Stimulated activated CD4-positive, alpha-beta T cell treated with anti-CD3 and anti-CD28 coated beads, Interleukin-2, amount 100 ng/mL, for 24 hours (primary cell): ENCODE results near the gene CDH4.
"Not testable (repeated sequence)": the region's sequence is repeated elsewhere in the genome, so short reads cannot be mapped to it uniquely, and the experiment has no call there.

Source experiments
- DNase-seq, 2 donors: peaks; one replicate each; pipeline ENCODE4 v3.0.0-alpha.2; 2020

The CDH4 gene

GRCh38 chr20:61945495-61945894, 693.4 kb downstream of the CDH4 start:
- not testable (repeated sequence) for DNase-seq

GRCh38 chr20:61948056-61948455, 696.0 kb downstream of the CDH4 start:
- DNase-seq, result not testable (repeated sequence)

- DNase-seq, result no peak
Measured at GRCh38 chr20:61948586-61949362, 696.7 kb downstream of the CDH4 start.

DNA sequence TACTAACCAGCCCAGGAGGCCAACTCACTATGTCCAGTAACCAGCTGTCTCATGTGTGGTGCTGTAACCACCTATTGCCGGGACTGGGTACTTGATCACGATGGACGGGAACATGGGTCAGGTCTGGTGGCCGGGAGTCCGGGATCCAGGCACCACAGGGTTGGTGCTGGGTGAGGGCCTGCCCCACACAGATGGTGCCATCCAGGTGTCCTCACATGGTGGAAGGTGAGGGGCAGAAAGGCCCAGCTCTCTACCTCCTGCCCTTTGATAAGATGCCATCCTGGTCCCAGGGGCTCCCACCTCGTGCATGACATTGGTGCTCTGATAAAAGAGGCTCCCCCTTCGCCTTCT, 697.3 kb downstream of the CDH4 start:
- no peak for DNase-seq

- no peak for DNase-seq
Measured at GRCh38 chr20:61949714-61950640, 697.9 kb downstream of the CDH4 start.

DNA sequence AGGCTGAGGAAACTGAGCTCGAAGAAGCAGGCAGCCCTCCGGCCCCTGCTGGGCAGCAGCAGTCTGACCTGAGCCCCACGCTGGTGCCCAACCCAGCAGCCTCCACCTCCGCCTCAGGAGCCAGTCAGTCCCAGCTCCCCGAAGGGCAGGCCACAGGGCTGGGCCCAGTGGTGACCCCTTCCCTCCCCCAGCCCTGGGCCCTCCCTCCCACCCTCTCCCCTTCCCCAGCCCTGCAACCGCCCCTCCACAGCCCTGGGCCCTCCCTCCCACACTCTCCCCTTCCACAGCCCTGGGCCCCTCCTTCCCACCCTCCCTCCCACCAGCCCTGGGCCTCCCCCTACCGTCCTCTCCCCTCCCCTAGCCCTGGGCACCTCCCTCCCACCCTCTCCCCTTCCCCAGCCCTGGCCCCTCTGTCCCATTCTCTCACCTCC, 698.6 kb downstream of the CDH4 start:
- no peak for DNase-seq

DNA sequence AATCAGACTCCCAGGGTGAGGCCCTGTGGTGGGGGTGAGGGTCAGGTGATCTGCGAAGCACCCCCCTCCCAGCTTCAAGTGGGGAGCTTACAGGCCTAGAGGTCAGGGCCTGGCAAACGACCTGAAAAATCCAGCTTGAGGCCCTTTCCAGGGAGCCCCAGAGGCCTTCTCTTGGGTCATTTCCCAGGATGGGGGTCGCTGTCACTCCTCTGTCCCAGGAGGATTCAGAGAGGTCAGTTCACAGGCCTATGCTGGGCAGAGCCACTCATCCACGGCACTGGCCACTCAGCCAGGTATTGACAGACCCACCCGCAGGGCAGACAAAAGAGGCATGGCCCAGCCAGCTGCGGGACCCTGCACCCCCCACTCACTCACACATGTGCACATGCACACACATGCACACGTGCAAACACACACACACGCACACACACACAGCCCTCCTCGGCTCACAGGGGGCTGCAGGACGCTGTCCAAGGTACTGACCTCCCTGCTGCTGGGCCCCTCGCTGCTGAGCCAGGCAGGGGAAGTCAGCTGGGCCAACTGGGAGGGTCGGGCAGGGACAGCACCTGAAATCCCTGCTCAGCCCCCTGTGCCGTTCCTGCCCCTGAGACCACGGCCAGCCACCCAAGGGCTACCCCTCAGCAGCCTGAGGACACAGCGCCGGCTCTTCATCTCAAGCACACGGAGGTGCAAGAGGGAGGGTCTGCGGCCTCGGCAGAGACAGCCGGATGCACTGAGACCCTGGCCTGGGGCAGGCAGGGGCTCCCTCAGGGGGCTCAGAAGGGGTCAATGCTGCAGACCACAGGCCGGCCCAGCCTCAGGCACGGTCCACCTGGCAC, 699.9 kb downstream of the CDH4 start:
- DNase-seq, result no peak

DNA sequence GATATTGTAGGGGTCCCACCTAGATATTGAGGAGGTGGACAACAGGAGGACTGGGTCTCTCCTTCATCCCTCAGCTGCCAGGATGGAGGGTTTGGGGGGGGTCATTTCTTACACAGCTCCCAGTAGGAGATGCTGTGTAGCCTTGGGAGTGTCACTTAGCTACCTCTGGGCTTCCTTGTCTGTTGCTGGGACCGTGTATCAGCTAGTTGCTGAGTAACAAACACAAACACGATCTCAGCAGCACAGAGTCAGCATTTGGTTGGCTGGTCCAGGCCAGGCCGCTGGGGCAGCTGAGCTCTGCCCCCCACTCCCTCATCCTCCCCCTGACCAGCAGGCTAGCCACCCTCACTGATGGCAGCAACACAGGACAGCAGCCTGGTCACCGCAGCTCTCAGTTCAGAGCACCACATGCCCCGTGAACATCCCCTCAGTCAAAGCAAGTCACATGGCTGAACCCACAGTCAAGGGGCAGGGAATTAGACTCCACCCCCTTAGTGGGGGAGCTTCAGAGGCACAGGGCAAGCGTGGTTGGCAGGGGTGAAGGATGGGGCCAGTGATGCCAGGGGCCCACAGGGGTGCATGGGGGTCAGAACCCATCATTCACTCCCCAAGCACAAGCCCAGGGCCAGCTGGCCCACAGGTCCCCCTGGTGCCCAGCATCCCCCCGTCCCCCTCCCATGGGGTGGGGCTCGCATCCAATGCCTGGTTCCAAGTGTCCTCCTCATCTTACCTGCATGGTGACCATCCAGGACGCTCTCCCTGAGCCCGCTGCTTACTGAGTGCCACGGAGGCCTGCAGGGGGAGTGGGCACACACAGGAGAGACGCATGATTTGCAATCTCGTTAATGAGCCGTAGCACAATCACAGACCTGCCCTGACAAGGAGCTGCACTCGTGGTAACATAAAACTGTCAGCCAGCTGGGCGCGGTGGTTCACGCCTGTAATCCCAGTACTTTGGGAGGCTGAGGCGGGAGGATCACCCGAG, 701.3 kb downstream of the CDH4 start:
- DNase-seq, result no peak

DNA sequence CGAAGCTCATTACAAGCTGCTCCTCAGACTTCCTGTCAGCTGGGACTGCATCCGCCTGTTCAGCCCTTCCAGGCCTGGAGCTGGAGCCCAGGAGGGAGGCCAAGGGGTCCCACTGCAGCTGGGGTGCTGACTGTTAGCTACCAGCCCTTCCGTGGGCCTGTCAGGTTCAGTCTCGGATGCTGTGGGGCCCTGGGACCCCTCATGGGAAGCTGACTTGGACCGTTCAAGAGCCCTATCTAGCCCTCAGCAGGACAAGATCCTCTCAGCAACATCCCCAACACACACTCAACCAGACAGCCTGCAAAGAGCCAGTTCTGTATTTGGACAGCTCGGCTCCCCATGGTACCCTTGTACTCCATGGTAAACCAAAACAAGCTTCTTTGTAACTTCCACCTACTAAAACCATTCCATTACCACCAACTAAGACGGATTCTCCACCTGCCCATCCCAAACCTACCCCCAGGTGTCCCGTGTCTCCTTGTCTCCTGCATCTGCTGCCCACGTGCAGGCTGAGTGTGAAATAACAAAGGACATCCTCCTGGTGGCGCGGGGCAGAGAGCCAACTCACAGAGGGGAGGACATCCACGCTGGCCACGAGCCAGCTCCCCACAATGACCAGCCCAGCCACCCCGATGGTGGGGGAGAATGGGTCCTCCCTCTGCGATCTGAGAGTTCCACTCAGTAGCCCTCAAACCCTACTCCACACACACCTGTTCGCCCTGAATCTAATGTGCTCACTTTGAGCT, 702.4 kb downstream of the CDH4 start:
- DNase-seq, result no peak

DNA sequence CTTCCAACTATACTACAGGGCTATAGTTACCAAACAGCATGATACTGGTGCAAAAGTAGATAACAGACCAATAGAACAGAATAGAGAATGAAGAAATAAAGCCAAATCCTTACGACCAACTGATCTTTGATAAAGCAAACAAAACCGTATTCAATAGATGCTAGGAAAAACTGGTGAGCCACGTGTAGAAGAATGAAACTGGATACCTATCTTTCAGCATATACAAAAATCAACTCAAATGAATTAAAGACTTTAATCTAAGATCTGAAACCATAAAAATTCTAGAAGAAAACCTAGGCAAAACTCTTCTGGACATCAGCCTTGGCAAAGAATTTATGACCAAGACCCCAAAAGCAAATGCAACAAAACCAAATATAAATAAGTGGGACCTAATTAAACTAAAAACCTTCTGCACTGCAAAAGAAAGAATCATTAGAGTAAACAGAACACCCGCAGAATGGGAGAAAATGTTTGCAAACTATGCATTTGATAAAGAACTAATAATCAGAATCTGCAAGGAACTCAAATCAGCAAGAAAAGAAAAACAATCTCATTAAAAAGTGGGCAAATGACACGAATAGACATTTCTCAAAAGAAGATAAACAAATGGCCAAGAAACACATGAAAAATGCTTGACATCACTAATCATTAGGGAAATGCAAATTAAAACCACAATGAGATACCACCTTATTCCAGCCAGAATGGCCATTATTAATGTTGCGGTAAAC, 703.8 kb downstream of the CDH4 start:
- DNase-seq, result no peak

DNA sequence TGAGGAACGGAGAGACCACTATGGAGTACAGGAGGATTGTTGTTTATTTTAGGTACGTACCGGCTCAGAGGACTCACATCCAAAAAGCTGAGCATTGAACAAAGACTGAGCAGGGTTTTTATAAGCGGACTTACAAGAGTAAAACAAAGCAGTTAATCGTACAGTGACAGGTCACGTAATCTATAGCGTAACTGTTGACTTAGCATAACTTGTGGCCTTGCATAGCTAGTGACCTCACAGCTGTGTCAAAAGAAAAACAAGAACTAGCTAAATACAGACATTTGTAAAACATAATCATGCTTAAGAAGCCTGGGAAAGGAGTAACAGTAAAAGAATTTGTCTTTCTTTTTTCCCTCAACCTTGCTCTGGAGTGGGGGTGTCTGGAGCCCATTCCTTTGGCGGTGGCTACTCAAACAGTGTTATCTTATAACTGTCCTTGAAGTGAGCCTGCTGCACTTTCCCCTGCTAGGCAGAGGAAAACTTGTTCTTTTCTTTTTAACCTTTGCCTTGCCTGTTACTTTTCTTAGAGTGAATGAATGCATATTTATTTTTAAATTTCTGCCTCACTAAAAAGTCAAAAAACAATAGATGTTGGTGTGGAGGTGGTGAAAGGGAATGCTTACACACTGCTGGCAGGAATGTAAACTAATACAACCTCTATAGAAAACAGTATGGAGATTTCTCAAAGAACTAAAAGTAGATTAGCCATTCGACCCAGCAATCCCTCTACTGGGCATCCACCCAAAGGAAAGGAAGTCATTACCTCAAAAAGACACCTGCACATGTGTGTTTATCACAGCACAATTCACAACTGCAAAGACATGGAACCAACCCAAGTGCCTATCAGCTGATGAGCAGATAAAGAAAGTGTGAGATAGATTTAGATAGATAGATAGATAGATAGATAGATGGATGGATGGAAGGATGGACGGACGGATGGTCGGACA, 704.6 kb downstream of the CDH4 start:
- no peak for DNase-seq

GRCh38 chr20:61957961-61958715, 706.1 kb downstream of the CDH4 start:
- peak in 1 of 2 donors; percentile 20 for DNase-seq

GRCh38 chr20:61958773-61959700, 707.0 kb downstream of the CDH4 start:
- no peak for DNase-seq

DNA sequence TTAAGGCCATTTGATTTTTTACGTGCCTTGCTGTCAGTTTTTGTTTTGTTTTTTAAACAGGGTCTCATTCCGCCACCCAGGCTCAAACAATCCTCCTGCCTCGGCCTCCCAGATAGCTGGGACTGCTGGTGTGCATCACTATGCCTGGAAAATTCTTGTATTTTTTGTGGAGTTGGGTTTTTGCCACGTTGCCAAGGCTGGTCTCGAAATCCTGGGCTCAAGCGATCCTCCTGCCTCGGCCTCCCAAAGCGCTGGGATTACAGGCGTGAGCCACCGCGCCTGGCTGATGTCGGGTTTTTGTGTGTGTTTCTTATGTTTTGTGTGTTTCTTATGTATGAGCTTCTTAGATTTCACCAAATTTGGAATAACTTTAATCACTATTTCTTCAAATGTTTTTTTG, 708.8 kb downstream of the CDH4 start:
- DNase-seq, result no peak

GRCh38 chr20:61963149-61963548, 711.1 kb downstream of the CDH4 start:
- no peak for DNase-seq

DNA sequence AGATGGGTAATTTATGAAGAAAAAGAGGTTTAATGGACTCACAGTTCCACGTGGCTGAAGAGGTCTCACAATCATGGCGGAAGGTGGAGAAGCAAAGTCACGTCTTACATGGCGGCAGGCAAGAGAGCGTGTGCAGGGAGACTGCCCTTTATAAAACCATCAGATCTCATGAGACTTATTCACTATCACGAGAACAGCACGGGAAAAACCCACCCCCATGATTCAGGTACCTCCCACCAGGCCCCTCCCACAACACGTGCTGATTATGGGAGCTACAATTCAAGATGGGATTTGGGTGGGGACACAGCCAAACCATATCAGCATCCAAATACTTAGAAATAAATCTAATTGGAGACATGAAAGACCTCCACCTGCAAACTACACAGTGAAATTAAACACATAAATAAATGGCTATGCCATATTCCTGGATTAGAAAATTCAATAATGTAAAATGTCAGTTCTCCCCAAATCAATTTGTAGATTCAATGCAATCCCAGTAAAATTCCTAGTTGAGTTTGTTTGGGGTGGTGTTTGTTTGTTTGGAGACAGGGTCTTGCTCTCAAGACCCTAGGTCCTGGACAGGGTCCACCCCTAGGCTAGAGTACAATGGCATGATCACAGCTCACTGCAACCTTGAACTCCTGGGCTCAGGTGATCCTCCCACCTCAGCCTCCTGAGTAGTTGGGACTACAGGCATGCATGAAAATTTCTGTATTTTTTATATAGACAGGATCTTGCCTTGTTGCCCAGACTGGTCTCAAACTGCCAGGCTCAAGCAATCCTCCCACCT, 712.0 kb downstream of the CDH4 start:
- DNase-seq, result no peak
